ENCODE measurements around the gene PCK2.

GRCh38 chr14:24131549-24131966 lies 37.4 kb downstream of the PCK2 start:
- TF ChIP-seq POLR2A (IDR thresholded peaks at IDR 0.05) = no peak
- TF ChIP-seq, protein P1, sequence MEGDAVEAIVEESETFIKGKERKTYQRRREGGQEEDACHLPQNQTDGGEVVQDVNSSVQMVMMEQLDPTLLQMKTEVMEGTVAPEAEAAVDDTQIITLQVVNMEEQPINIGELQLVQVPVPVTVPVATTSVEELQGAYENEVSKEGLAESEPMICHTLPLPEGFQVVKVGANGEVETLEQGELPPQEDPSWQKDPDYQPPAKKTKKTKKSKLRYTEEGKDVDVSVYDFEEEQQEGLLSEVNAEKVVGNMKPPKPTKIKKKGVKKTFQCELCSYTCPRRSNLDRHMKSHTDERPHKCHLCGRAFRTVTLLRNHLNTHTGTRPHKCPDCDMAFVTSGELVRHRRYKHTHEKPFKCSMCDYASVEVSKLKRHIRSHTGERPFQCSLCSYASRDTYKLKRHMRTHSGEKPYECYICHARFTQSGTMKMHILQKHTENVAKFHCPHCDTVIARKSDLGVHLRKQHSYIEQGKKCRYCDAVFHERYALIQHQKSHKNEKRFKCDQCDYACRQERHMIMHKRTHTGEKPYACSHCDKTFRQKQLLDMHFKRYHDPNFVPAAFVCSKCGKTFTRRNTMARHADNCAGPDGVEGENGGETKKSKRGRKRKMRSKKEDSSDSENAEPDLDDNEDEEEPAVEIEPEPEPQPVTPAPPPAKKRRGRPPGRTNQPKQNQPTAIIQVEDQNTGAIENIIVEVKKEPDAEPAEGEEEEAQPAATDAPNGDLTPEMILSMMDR (IDR thresholded peaks at IDR 0.05) = no peak

Measured in adrenal gland (tissue), 5 donors.